ENCODE data around the gene LRP3. TPM values are rescaled to one million over a fixed set of nuclear protein-coding genes. Genes with fewer than 3 reads are reported as not detected.

Gene LRP3
- total and polyA plus RNA-seq, 2 experiments from 2014 or later = 3.5 to 62.7 TPM

GRCh38 chr19:33257828-33258227, 63.7 kb downstream of the LRP3 start (continued):
- no peak for TF ChIP-seq ZNF462 (CRISPR knock-in tag; IDR thresholded peaks at IDR 0.05)
- TF ChIP-seq EZH2 (IDR thresholded peaks at IDR 0.05; ENCODE audit: low read depth, unreplicated experiment) = no peak
- TF ChIP-seq CREB1 (CRISPR knock-in tag; IDR thresholded peaks at IDR 0.05; ENCODE audit: low read depth) = no peak
- TF ChIP-seq STAT1 (IDR thresholded peaks at IDR 0.05; ENCODE audit: unreplicated experiment) = no peak
- TF ChIP-seq NANOG (IDR thresholded peaks at IDR 0.05; ENCODE audit: borderline replicate concordance) = no peak
- no peak for TF ChIP-seq ZNF114 (CRISPR knock-in tag; IDR thresholded peaks at IDR 0.05)
- TF ChIP-seq ETS1 (IDR thresholded peaks at IDR 0.05) = no peak
- TF ChIP-seq ZNF331 (CRISPR knock-in tag; IDR thresholded peaks at IDR 0.05; ENCODE audit: low read depth) = no peak

Other genes starting within 250 kb of the LRP3 start
- 13.4 and 17.7 TPM in 2 replicates for gene CEP89, start 222.4 kb upstream of the LRP3 start, total RNA-seq (2014; rRNA removed; shearing (Covaris generic))
- gene CEP89, start 222.4 kb upstream of the LRP3 start, polyA plus RNA-seq (2016; fragmentation: Nextera tagmentation; extraction: Ambion mirVana) = 16.6 and 17.5 TPM in 2 replicates
- gene FAAP24, start 222.1 kb upstream of the LRP3 start, total RNA-seq (2014; rRNA removed; shearing (Covaris generic)) = 1.6 and 3.2 TPM in 2 replicates
- gene FAAP24, start 222.1 kb upstream of the LRP3 start, polyA plus RNA-seq (2016; fragmentation: Nextera tagmentation; extraction: Ambion mirVana) = 2.9 and 3.1 TPM in 2 replicates
- 28.8 and 29.6 TPM in 2 replicates for gene RHPN2, start 129.4 kb upstream of the LRP3 start, total RNA-seq (2014; rRNA removed; shearing (Covaris generic))
- gene RHPN2, start 129.4 kb upstream of the LRP3 start, polyA plus RNA-seq (2016; fragmentation: Nextera tagmentation; extraction: Ambion mirVana) = 14.2 and 15.7 TPM in 2 replicates
- 8.1 and 13.6 TPM in 2 replicates for gene GPATCH1, start 113.1 kb upstream of the LRP3 start, total RNA-seq (2014; rRNA removed; shearing (Covaris generic))
- 11.5 and 12.0 TPM in 2 replicates for gene GPATCH1, start 113.1 kb upstream of the LRP3 start, polyA plus RNA-seq (2016; fragmentation: Nextera tagmentation; extraction: Ambion mirVana)
- not detected in 2 replicates for gene WDR88, start 62.2 kb upstream of the LRP3 start, total RNA-seq (2014; rRNA removed; shearing (Covaris generic))
- not detected in 2 replicates for gene WDR88, start 62.2 kb upstream of the LRP3 start, polyA plus RNA-seq (2016; fragmentation: Nextera tagmentation; extraction: Ambion mirVana)
- 2.6 and 6.3 TPM in 2 replicates for gene SLC7A10, start 31.5 kb downstream of the LRP3 start, total RNA-seq (2014; rRNA removed; shearing (Covaris generic))
- gene SLC7A10, start 31.5 kb downstream of the LRP3 start, polyA plus RNA-seq (2016; fragmentation: Nextera tagmentation; extraction: Ambion mirVana) = 2.5 and 3.3 TPM in 2 replicates
- 2.6 and 5.0 TPM in 2 replicates for gene CEBPA, start 108.2 kb downstream of the LRP3 start, total RNA-seq (2014; rRNA removed; shearing (Covaris generic))
- 0.50 and 1.2 TPM in 2 replicates for gene CEBPA, start 108.2 kb downstream of the LRP3 start, polyA plus RNA-seq (2016; fragmentation: Nextera tagmentation; extraction: Ambion mirVana)
- gene CEBPG, start 179.4 kb downstream of the LRP3 start, total RNA-seq (2014; rRNA removed; shearing (Covaris generic)) = 45.1 and 50.2 TPM in 2 replicates
- gene CEBPG, start 179.4 kb downstream of the LRP3 start, polyA plus RNA-seq (2016; fragmentation: Nextera tagmentation; extraction: Ambion mirVana) = 20.9 and 25.9 TPM in 2 replicates